Astrocyte of the spinal cord (primary cell): ENCODE results near the gene SPDYE4.

Source experiments
- DNase-seq: peaks from one replicate; pipeline ENCODE4 v3.0.0; 2011; ENCODE audit warnings: low read depth, low spot score
- H3K4me3 ChIP-seq: 2 replicates; pipeline ENCODE4 v1.5.1; 2011; ENCODE audit warnings: low read depth, mild to moderate bottlenecking, low read length, moderate library complexity
- in situ Hi-C: cut with HindIII; loops from 2 replicates; pipeline ENCODE4 v1.10.0; 2017; ENCODE audit warnings: low sequenced_read_pairs
- TF ChIP-seq, protein P1 (sequence below): IDR thresholded peaks from 2 replicates; pipeline ENCODE4 v1.5.1; 2012; ENCODE audit warnings: low read depth, mild to moderate bottlenecking, low read length, inconsistent platforms

SPDYE4 gene

DNA sequence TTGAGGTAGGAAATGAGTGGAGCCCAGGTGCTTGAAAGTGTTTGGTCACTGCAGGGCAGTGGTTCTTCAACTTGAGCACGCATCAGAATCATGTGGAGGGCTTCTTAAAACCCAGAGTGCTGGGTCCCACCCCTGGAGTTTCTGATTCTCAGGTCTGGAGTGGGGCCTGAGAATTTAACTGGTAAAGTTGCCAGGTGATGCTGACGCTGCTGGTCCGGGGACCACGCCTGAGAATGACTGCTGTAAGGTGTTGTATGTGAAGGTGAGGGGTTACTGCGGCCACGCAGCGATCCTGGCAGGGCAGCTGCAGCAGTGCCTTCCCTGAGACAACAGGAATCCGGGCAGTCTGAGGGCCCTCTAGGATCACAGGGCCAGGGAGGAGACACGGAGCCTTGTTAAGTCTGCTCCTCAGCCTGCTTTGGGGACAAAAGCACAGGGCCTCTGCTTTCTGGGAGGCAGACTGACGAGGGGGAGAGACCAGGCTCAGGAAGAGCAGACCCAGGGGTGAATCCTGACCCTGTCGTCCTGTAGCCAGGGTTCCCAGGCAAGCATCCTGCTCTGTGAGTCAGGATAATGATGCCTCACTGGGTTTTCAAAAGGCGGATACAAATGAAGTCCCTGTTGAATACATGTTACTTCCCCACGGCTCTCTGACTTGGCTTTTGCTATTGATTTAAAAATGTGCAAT is 30.0 kb downstream of the SPDYE4 start:
- DNase-seq = no peak
- in situ Hi-C loops = no loop called here
- TF ChIP-seq, protein P1, sequence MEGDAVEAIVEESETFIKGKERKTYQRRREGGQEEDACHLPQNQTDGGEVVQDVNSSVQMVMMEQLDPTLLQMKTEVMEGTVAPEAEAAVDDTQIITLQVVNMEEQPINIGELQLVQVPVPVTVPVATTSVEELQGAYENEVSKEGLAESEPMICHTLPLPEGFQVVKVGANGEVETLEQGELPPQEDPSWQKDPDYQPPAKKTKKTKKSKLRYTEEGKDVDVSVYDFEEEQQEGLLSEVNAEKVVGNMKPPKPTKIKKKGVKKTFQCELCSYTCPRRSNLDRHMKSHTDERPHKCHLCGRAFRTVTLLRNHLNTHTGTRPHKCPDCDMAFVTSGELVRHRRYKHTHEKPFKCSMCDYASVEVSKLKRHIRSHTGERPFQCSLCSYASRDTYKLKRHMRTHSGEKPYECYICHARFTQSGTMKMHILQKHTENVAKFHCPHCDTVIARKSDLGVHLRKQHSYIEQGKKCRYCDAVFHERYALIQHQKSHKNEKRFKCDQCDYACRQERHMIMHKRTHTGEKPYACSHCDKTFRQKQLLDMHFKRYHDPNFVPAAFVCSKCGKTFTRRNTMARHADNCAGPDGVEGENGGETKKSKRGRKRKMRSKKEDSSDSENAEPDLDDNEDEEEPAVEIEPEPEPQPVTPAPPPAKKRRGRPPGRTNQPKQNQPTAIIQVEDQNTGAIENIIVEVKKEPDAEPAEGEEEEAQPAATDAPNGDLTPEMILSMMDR = no peak
- H3K4me3 ChIP-seq = no peak overlapping the region

DNA sequence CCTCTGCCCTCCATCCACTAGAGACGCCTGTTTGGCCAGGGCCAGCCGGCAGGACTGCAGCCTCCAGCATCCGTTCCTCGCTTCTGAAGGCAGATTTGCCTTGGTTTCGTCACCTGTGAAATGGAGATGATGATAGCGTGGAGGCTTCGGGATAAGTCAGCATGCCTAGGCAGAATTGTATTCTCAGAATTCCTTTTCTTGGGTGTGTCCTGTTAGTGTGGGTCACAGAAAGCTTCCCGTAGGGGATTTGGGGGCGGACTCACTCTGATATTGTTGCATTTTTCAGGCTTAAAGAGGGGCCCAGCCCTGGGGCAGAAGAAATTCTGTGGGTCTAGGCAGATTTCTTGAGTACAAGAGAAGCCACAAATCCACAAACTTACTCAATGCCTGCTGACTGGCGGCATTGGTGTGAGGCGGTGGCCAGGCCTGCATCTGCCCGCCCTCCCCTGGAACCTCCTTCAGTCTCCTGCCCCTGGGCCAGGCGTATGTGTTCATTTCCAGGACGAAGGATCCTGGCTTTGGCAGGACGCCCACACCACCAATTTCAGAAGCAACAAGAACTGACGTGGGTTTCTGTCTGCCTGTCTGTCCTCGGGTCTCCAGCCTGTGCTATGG is 31.3 kb downstream of the SPDYE4 start:
- DNase-seq = no peak
- in situ Hi-C loops = no loop called here
- no peak overlapping the region for H3K4me3 ChIP-seq
- TF ChIP-seq, protein P1 = no peak

DNA sequence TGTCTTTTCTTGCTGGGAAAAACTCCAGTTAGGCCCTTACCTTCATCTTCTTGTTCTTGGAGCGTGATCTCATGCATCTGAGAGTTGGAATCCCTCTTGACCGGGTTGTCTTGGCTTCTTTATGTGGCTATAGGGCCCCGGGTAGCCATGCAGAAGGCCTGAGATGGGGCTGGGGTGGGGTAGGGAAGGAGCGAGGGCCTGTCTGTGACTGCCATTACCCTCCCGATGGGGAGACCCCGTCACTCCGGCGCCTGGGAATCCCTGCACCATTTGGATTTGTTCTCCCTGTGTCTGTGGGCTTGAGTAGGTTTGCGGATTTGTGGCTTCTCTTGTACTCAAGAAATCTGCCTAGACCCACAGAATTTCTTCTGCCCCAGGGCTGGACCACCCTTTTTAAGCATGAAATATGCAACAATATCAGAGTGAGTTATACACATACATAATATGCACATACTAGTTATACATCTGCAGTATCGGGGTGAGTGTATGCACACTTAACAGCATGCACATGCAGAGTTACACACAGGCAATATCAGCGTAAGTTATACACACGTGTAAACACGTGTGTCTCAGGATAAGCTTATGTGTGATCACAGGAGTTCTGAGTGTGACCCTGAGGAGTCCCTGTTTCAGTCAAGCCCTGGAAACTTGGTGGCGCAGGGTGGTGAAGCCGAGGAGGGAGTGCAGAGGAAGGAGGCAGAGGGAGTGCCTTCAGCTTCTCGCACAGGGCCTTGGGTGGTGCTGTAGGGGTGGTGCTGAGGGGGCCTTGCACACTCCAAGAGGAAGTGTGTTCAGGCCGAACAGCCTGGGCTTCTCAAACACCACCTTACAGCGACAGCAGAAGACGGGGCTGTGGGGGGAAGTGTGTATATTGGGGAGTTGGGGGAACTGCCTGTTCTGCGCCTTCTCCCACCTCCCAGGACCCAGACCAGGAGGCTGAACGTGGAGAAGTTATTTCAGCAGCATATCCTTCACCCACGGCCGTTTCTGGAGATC is 32.2 kb downstream of the SPDYE4 start:
- TF ChIP-seq, protein P1 = no peak
- in situ Hi-C loops = no loop called here
- DNase-seq = no peak
- H3K4me3 ChIP-seq = no peak overlapping the region

DNA sequence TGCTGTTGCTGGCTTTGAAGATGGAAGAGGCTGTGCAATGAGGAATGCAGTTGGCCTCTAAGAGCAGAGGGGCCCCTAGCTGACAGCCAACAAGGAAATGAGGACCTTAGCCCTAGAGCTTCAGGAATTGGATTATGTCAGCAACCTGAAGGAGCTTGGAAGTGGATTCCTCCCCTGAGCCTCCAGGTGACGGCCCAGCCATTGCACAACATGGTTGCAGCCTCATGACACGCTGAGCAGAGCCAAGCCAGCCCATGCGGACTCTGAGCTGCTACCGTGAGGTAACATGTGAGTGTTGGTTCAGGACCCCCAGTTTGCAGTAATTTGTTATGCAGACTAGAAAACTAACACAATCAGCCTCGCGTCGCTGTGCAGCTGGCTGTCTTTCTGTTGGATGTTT is 33.9 kb downstream of the SPDYE4 start:
- in situ Hi-C loops = no loop called here
- TF ChIP-seq, protein P1 = no peak
- H3K4me3 ChIP-seq = no peak overlapping the region
- DNase-seq = no peak

DNA sequence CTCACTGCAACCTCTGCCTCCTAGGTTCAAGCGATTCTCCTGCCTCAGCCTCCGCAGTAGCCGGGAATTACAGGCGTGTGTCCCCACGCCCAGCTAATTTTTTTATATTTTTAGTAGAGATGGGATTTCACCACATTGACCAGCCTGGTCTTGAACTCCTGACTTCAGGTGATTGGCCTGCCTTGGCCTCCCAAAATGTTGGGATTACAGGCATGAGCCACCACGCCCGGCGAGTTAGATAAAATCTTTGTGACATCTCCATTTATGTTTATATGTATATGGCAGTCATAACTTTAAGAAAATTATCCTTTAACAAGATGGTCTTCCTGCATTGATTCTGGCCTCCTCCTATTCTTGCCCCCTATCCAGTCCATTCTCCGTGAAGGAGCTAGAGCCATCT is 37.8 kb downstream of the SPDYE4 start:
- DNase-seq = no peak
- TF ChIP-seq, protein P1 = no peak
- in situ Hi-C loops = no loop called here

More for the DNA sequence above, 37.8 kb downstream of the SPDYE4 start:
- H3K4me3 ChIP-seq = no peak overlapping the region
